ENCODE data around the gene KAZN.

Gene KAZN

DNA sequence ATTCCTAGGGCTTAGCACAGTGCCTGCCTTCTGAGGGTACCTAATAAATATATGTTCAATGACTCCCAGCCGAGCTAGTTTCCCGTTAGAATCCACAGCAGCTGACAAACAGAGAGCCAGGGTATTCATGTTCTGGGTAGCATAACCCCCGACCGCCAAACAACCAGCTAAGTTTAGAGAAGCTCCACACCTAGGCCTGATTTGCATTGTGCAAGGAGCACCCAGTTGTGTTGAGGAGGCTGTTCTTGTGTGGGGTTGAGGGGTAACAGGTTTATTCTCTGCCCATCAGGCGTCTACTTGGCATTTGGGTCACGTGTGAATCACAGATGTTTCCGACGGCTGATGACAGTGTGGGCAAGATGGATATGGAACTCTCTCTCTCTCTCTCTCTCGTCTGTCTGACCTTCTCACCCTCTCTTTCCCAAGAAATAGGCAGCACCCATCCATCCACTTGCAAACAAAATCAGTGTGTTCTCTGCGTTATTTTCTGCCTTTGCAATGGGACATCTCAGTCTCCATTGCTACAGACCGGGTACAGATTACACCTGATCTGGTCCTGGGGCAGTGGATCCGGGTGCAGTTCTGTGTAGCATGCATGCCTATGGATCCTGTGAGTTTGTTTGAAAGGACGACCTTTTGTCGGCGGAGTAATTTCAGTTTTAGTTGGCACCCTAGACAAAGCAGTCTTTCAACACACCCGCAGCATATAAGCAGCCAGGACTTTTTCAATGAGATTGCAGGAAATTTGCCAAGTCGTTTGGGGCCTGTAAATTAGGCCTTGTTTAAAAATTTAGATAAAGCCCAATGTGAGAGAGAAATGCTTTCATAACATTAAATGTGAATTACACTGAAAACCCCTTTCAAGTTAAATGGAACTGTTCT, 29.4 kb downstream of the KAZN start:
- DNase-seq (ENCODE audit: low read depth): no peak
- TF ChIP-seq, protein P1, sequence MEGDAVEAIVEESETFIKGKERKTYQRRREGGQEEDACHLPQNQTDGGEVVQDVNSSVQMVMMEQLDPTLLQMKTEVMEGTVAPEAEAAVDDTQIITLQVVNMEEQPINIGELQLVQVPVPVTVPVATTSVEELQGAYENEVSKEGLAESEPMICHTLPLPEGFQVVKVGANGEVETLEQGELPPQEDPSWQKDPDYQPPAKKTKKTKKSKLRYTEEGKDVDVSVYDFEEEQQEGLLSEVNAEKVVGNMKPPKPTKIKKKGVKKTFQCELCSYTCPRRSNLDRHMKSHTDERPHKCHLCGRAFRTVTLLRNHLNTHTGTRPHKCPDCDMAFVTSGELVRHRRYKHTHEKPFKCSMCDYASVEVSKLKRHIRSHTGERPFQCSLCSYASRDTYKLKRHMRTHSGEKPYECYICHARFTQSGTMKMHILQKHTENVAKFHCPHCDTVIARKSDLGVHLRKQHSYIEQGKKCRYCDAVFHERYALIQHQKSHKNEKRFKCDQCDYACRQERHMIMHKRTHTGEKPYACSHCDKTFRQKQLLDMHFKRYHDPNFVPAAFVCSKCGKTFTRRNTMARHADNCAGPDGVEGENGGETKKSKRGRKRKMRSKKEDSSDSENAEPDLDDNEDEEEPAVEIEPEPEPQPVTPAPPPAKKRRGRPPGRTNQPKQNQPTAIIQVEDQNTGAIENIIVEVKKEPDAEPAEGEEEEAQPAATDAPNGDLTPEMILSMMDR (conservative IDR thresholded peaks at IDR 0.05; ENCODE audit: low read length): no peak
- H3K4me3 ChIP-seq (ENCODE audit: low read length): no peak overlapping the region

DNA sequence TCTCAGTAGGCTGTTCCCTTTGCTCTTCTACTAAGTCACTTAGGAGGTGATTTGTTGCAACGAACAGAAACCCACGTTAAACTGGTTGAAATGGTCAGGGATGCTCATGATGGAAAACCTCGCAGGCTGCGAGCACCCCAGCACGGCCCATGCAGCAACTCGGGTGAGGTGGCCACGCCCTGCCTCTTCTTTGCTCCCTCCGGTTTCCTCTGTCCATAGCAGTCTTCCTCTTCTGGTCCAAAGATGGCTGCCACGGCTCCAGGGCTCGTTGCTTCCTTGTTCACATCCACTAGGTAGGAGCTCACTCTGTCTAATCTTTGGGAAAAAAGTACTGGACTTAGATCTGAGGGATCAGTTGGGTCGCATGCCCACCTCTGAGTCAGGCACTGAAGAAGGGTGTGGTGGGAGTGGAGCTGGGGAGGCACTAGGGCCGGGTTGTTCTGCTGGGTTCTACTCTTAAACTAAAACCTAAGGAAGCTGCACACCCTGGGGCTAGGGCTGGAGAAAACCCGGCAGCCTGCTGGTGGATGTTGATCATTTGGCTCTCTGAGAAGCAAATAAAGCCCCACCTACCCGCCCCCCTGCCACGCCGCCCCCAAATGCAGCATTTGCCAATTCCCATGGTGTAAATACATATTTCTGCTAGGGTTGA, 31.0 kb downstream of the KAZN start:
- DNase-seq (ENCODE audit: low read depth): no peak
- TF ChIP-seq, protein P1 (conservative IDR thresholded peaks at IDR 0.05; ENCODE audit: low read length): no peak
- no peak overlapping the region for H3K4me3 ChIP-seq (ENCODE audit: low read length)

DNA sequence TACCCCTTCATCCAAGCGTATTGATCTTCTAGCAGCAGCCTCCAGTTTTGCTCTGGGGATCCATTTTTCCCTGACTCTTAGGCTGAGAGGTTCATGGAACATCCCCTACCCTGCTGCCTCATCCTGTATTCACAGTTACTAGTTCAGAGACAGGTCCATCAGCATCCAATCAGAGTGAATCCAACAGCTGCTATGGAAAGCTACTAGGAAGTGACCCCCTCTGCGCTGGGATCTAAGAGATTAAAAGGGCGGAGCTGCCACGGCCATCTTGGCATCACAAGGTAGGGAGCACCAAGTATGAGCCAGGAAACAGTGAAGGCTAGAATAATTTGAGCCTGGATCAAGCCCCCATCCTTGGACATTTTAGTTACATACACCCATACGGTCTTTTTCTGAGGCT, 32.5 kb downstream of the KAZN start:
- TF ChIP-seq, protein P1 (conservative IDR thresholded peaks at IDR 0.05; ENCODE audit: low read length): no peak
- no peak overlapping the region for H3K4me3 ChIP-seq (ENCODE audit: low read length)
- DNase-seq (ENCODE audit: low read depth): no peak

DNA sequence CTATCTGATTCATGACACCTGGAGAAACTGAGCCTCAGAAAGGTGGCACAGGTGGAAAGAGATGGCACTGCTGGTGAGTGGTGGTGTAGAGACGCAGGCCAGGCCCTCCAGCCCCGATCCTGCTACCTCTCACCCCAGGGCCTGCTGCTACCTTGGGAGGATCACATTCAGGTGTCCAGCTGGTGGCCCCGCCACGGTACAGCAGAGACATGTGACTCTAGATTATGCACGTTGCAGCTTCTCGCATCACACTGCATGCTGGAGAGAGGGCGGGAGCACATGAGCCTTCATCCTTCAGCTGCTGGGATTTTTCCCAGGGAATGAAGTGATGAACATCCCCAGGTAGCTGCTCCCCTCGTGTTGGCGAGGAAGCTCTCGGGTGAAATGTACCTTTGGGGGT, 32.9 kb downstream of the KAZN start:
- H3K4me3 ChIP-seq (ENCODE audit: low read length): no peak overlapping the region
- TF ChIP-seq, protein P1 (conservative IDR thresholded peaks at IDR 0.05; ENCODE audit: low read length): no peak
- DNase-seq (ENCODE audit: low read depth): no peak

DNA sequence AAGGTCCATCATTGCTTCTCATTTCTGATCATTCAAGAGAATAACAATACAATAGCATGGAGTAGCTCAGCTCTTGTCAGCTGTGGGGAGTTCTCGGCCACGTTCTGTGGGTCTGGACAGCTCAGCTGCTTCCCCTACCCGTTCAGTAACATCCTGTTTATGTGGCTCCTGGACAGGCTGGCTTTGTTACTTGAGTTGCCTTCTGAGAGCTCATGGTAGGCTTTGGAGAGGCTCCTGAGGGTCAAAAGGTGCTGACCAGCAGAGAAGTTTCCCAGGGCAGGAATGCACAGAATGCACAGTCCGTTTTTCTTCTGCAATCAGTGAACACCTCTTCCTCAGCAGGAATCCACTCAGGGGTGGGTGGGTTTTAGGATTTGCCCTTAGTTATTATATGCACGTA, 36.0 kb downstream of the KAZN start:
- H3K4me3 ChIP-seq (ENCODE audit: low read length): no peak overlapping the region
- no peak for DNase-seq (ENCODE audit: low read depth)
- TF ChIP-seq, protein P1 (conservative IDR thresholded peaks at IDR 0.05; ENCODE audit: low read length): no peak

DNA sequence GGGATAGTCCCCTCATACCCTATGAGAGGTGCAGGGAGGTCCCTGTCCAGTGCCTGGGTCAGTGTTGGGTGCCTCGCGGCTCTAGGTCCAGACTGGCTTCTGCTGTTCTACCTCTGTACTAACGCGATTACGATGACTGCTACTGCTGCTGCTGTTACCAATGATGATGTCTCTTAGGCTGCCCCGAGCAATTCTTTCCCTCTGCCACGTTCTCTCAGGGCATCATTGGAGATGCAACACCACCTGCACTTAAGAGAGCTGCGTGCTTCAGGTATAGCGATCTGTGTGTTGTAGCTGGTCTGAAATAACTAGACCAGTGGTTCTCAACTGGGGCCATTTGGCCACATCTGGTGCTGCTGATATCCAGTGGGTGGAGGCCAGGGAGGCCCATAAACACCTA, 36.9 kb downstream of the KAZN start:
- no peak for DNase-seq (ENCODE audit: low read depth)
- no peak overlapping the region for H3K4me3 ChIP-seq (ENCODE audit: low read length)
- TF ChIP-seq, protein P1 (conservative IDR thresholded peaks at IDR 0.05; ENCODE audit: low read length): no peak
